CD4-positive, alpha-beta T cell treated with Interleukin-17A for 4 hours (primary cell): ENCODE results near the gene NAA80.
A peak's percentile ranks its signal among the peaks of the same experiment; 100 is the strongest.
"Not testable (repeated sequence)": the region's sequence is repeated elsewhere in the genome, so short reads cannot be mapped to it uniquely, and the experiment has no call there.

Source experiments
- DNase-seq: peaks from one replicate; pipeline ENCODE4 v3.0.0-alpha.2; 2020; ENCODE audit warnings: mixed read lengths

The NAA80 gene

GRCh38 chr3:50288387-50289007, 10.7 kb downstream of the NAA80 start:
- DNase-seq = no peak

- no peak for DNase-seq
Observed at GRCh38 chr3:50287262-50287661, 11.9 kb downstream of the NAA80 start.

DNA sequence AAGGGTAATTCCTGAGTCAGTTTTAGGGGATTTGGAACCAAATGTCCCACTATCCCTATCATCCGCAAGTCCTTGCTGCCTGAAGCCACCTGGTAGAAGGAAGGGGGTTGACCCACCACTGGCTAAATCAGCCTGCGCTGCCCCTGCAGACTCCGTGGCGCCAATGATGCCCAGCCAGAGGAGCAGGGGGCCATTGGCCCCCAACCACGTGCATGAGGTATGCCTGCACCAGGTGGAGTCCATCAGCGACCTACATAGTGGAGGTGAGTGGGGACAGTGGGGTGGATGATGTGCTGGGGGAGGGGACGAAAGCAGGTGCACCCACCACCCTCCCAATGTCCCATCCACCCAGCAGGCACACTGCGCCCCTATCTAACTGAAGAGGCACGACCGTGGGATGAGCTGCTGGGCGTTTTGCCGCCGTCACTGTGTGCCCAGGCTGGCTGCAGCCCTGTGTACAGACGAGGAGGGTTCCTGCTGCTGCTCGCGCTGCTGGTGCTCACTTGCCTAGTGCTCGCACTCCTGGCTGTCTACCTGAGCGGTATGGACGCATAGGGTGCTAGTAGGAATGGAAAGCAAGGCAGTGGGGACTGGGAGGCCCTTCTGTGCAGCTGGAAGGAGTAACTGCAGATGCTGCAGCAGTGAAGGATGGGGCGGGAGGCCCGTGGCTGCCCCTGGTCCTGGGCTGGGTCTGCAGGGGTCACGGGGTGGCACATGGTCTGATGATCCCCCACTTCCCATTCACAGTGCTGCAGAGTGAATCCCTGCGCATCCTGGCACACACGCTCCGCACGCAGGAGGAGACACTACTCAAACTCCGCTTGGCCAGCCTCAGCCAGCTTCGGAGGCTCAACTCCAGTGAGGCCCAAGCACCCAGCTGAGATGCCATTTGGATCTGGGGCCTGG, 12.6 kb downstream of the NAA80 start:
- DNase-seq = no peak

GRCh38 chr3:50284121-50284520, 15.1 kb downstream of the NAA80 start:
- DNase-seq = not testable (repeated sequence)

DNA sequence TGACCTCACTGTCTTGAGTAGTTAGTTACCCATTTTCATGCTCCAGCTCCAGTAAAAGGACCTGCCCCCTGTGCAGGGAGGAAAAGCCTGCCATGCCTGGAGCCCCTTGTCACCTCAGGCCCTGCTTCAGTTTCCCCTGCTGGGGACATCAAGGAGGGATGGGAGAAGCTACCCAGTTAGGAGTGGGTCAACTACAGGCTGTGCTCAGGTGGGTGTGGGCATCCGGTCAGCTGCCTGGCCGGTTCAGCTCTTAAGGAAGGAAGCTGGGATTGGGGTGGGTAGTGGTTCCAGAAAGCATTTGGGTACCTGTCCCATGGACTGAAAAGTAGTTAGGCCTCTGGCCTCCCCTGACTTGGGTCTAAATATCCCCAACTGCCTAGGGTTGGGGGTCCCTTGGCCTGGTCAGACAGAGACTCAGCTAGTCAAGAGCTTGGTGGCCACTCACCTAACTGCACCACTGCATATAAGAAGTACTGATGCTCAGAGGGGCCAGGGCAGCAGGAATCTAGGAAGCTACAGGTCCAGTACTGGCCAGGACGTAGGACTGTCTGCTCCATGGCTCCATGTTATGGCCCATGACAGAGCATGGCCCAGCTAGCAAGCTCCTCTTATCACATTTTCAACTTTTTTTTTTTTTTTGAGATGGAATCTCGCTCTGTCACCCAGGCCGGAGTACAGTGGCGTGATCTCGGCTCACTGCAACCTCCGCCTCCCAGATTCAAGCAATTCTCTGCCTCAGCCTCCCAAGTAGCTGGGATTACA, 19.8 kb downstream of the NAA80 start:
- no peak for DNase-seq

DNA sequence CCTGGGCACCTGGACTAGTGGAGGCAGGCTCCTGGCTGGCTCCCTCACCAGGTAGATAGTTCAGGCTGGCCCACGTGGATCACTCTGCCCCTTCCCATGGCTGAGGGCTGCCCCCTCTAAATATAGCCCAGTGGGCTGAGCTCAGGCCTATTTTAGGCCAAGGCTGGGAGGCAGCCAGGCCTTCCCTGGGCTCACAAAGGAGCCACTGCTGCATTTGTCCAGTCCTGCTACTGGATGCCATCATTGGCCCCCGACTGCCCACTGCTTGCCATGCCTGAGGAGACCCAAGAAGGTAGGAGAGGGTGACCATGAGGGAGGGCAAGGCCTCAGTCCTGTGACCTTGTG, 20.4 kb downstream of the NAA80 start, which contains the start of gene LSMEM2:
TSS of gene LSMEM2 (plus strand) at position 208 of the 345 bp plus-strand sequence. CDS start at position 235, 27 bp downstream.
- no peak for DNase-seq

DNA sequence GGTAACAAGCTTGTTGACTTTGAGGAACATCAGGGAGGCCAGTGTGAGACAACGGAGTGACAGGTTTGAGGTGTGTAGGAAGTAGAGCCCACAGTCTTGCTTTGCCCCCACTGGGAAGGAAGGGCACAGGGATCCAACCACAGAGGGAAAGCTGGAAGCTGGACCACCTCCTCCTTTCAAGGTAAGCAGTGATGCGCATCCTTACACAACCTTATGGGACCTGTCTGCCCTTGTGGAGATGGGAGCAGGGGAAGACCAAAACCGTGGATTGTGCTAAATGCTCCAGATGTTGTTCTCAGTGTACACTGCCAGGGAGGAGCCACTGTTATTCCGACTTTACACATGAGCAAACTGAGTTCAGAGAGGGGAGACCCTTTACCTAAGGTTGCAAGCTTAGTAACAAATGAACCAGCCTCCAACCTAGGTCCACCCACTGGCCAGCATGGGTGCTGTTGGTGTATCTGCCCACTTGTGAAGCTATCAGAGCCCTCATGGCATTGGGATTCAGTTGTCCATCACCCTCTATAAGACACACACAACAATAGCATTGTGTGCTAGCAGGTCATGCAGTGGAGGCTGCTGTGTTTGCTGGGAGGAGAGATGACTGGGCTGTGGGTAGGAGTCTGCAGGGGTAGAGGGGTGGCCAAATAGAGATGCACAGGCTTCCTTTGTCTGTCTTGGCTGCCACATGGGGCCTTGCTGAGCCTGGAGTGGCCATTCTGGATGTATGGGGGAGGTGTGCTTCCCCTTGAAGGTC, 20.9 kb downstream of the NAA80 start:
- DNase-seq = no peak

DNA sequence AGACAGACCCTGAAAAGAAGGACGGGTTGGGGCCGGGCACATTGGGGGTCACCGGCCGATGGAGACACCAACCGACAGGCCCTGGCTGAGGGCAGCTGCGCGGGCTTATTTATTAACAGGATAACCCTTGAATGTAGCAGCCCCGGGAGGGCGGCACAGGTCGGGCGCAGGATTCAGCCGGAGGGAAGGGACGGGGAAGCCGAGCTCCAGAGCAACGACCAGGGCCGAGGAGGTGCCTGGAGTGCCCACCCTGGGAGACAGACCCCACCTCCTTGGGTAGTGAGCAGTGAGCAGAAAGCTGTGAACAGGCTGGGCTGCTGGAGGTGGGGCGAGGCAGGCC, 22.5 kb downstream of the NAA80 start:
- DNase-seq = no peak

DNA sequence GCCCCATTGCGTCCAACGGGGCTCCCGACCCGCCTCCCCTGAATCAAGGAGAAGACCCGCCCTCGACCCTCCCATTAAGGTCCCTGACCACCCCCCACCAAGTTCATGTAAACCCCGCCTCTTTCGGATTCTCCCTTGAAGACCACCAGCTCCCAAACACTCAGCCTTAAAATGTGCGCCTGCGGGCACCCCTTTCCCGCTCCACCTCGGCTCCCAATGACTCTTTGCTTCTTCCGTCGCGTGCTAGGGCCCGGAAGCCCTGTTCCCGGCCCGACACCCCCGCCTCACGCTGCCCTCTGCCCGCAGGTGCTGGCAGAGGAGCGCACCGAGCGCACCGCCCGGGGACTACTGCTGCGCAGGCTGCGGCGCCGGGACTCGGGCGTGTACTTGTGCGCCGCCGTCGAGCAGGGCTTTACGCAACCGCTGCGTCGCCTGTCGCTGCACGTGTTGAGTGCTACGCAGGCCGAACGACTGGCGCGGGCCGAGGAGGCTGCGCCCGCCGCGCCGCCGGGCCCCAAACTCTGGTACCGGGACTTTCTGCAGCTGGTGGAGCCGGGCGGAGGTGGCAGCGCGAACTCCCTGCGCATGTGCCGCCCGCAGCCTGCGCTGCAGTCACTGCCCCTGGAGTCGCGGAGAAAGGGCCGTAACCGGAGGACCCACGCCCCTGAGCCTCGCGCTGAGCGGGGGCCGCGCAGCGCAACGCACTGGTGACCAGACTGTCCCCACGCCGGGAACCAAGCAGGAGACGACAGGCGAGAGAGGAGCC, 23.0 kb downstream of the NAA80 start:
- no peak for DNase-seq

- no peak for DNase-seq
Observed at GRCh38 chr3:50275141-50275995, 23.8 kb downstream of the NAA80 start.

- peak; percentile 84 for DNase-seq
Observed at GRCh38 chr3:50274371-50275104, 24.7 kb downstream of the NAA80 start.

DNA sequence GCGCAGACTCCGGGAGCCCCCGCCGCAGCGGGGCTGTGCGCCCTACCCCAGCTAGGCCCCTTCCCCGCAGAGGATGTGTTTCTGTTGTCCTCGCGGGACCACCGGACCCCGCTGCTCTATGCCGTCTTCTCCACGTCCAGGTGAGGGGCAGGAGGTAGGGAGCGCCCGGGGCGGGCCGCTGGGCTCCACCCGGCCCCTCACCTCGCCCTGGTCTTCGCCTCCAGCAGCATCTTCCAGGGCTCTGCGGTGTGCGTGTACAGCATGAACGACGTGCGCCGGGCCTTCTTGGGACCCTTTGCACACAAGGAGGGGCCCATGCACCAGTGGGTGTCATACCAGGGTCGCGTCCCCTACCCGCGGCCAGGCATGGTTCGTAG, 25.5 kb downstream of the NAA80 start:
- no peak for DNase-seq

- peak; percentile 91 for DNase-seq
Observed at GRCh38 chr3:50272911-50273688, 26.1 kb downstream of the NAA80 start.

DNA sequence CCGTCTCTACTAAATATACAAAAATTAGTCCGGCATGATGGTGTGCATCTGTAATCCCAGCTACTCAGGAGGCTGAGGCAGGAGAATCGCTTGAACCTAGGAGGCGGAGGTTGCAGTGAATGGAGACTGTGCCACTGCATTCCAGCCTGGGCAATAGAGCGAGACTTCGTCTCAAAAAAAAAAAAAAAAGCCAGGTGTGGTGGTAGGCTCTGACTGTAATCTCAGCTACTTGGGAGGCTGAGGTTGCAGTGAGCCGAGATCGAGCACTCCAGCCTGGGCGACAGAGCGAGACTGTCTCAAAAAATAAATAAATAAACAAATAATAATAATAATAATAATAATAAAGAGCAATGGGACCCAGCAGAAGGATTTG, 26.7 kb downstream of the NAA80 start:
- not testable (repeated sequence) for DNase-seq

- no peak for DNase-seq
Observed at GRCh38 chr3:50271314-50271936, 27.8 kb downstream of the NAA80 start.

DNA sequence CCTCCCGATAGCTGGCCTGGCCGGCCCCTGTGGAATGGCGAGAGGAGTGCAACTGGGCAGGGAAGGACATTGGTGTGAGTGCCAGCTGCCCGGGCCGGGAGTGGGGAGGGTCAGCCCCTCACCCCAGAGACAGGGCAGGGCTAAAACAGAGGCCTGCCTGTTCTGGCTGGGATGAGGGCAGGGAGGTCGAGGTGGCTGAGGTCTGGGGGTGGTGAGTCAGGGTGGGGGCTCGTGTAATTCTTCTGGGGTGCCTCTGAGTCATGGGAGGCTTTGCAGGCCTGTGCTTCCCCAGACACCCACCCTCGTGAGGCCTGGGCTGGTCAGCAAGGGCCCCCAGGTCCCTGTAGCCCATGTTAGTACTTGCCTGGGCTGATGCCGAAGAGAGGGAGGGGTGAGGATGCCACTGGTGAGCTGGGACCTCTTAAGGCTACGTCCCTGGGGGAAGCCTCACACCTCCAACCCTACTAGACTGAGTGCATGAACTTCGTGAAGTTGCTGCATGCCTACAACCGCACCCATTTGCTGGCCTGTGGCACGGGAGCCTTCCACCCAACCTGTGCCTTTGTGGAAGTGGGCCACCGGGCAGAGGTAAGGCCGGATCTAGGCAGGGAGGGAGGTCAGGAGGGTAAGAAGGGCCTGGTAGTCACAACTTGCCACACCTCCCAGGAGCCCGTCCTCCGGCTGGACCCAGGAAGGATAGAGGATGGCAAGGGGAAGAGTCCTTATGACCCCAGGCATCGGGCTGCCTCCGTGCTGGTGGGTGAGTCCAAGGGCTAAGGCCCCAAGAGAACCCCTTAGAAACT, 28.6 kb downstream of the NAA80 start:
- no peak for DNase-seq

- DNase-seq = no peak
Observed at GRCh38 chr3:50269977-50270413, 29.2 kb downstream of the NAA80 start.

DNA sequence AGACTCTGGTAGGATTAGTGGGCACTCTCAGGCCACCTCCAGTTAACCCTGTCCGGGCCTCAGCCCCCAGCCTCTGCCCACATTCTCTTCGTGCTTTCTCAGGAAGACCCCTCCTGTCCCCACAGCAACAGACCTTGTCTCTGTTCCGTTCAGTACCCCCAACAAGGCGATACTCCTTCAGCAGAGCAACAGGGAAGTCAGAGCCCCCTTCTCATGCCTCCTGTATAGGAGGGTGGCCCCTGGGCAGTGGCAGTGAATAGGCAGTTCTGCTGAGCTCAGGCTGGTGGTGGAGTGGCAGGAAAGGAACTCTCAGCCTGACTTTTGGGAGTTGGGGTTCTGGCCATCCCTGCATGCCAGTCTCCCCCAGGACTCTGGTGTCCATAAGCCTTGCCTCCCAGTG, 29.7 kb downstream of the NAA80 start:
- no peak for DNase-seq
